PFSK-1 (cell line): ENCODE measurements around the gene LGI2.

Experiments used
- FOXP2 ChIP-seq: optimal IDR thresholded peaks from 2 replicates; pipeline ENCODE3; 2011; ENCODE audit warnings: borderline replicate concordance, control low read depth, inconsistent platforms; ENCODE audit not compliant: insufficient read depth; ENCODE audit errors: extremely low read length, extremely low read depth
- POLR2AphosphoS5 ChIP-seq: IDR thresholded peaks from 2 replicates; pipeline ENCODE4 v1.6.1; 2012; ENCODE audit warnings: low read depth, mild to moderate bottlenecking, control low read depth, low read length, moderate library complexity
- SIN3A ChIP-seq: IDR thresholded peaks from 2 replicates; pipeline ENCODE4 v1.6.1; 2012; ENCODE audit warnings: mild to moderate bottlenecking, low read length, moderate library complexity, borderline replicate concordance; ENCODE audit not compliant: insufficient read depth
- TAF1 ChIP-seq: IDR thresholded peaks from 2 replicates; pipeline ENCODE4 v1.6.1; 2012; ENCODE audit warnings: low read length, control low read depth, borderline replicate concordance; ENCODE audit not compliant: insufficient read depth
- TF ChIP-seq, protein P1 (sequence below), 2 experiments: IDR thresholded peaks; 2 replicates each; pipeline versions ENCODE4 v1.6.1 to v1.8.0; 2011 to 2012; ENCODE audit warnings: low read depth in 2 of 2, low read length in 2 of 2, control low read depth in 1 of 2, inconsistent platforms in 1 of 2, mild to moderate bottlenecking in 1 of 2, moderate library complexity in 1 of 2; ENCODE audit not compliant: insufficient read depth in 1 of 2

DNA sequence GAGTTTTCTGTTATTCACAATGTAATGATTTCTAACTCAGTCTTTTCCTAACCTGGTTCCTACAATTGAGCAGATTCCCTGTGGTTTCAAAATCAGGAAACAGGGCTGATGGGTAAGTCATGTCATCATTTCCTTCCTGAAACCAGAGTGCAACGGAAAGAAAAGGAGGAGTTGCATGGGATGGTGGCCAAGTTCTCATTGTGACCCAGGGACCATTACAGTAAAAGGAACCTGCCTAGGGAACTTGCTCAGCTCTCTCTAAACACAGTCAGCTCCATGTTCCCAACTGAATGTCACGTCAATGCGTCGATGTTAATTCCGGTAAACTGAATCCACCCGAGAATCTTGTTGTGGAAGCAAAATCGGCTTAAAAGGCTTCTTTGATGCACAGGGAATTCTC lies 51.2 kb downstream of the LGI2 start:
- TF ChIP-seq POLR2AphosphoS5 (peak; percentile 63; the same call in 1 of the 2 replicates), SIN3A (no peak), TAF1 (no peak), FOXP2 (no peak)
- TF ChIP-seq, protein P1, sequence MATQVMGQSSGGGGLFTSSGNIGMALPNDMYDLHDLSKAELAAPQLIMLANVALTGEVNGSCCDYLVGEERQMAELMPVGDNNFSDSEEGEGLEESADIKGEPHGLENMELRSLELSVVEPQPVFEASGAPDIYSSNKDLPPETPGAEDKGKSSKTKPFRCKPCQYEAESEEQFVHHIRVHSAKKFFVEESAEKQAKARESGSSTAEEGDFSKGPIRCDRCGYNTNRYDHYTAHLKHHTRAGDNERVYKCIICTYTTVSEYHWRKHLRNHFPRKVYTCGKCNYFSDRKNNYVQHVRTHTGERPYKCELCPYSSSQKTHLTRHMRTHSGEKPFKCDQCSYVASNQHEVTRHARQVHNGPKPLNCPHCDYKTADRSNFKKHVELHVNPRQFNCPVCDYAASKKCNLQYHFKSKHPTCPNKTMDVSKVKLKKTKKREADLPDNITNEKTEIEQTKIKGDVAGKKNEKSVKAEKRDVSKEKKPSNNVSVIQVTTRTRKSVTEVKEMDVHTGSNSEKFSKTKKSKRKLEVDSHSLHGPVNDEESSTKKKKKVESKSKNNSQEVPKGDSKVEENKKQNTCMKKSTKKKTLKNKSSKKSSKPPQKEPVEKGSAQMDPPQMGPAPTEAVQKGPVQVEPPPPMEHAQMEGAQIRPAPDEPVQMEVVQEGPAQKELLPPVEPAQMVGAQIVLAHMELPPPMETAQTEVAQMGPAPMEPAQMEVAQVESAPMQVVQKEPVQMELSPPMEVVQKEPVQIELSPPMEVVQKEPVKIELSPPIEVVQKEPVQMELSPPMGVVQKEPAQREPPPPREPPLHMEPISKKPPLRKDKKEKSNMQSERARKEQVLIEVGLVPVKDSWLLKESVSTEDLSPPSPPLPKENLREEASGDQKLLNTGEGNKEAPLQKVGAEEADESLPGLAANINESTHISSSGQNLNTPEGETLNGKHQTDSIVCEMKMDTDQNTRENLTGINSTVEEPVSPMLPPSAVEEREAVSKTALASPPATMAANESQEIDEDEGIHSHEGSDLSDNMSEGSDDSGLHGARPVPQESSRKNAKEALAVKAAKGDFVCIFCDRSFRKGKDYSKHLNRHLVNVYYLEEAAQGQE (IDR thresholded peaks at IDR 0.05; ENCODE audit: insufficient read depth in 1 of 2, low read depth in 2 of 2, low read length in 2 of 2) = no peak
